Trophoblast cell (in vitro differentiated cells and primary cell): Measurements from ENCODE around the gene FBN3.

Experiments
- DNase-seq, 2 donors: peaks; one replicate each; pipeline ENCODE4 v3.0.0-alpha.2; 2016
- H2AFZ ChIP-seq: 2 replicates; pipeline ENCODE4 v1.6.1; 2013; ENCODE audit warnings: low read length, moderate library complexity, mild to moderate bottlenecking; ENCODE audit not compliant: insufficient read depth, poor library complexity
- H2AK5ac ChIP-seq: 2 replicates; pipeline ENCODE4 v1.6.1; 2013; ENCODE audit warnings: mild to moderate bottlenecking, low read length
- H2BK120ac ChIP-seq: 2 replicates; pipeline ENCODE4 v1.6.1; 2013; ENCODE audit warnings: low read length, mild to moderate bottlenecking, moderate library complexity; ENCODE audit not compliant: insufficient read depth, poor library complexity
- H2BK12ac ChIP-seq: 2 replicates; pipeline ENCODE4 v1.6.1; 2013; ENCODE audit warnings: mild to moderate bottlenecking, low read length, moderate library complexity
- H2BK5ac ChIP-seq: 2 replicates; pipeline ENCODE4 v1.6.1; 2013; ENCODE audit warnings: low read length, low read depth, moderate library complexity, mild to moderate bottlenecking; ENCODE audit not compliant: poor library complexity
- H3K14ac ChIP-seq: 2 replicates; pipeline ENCODE4 v1.6.1; 2013; ENCODE audit warnings: mild to moderate bottlenecking, low read length
- H3K18ac ChIP-seq: 2 replicates; pipeline ENCODE4 v1.6.1; 2013; ENCODE audit warnings: mild to moderate bottlenecking, low read length
- H3K23ac ChIP-seq: 2 replicates; pipeline ENCODE4 v1.6.1; 2013; ENCODE audit warnings: low read length
- H3K27ac ChIP-seq: 2 replicates; pipeline ENCODE4 v1.5.1; 2013; ENCODE audit warnings: low read depth, mild to moderate bottlenecking, inconsistent platforms, low read length, moderate library complexity
- H3K27me3 ChIP-seq: 2 replicates; pipeline ENCODE4 v1.6.1; 2013; ENCODE audit warnings: inconsistent platforms, mild to moderate bottlenecking, low read length, moderate library complexity; ENCODE audit not compliant: insufficient read depth
- H3K36me3 ChIP-seq, 2 experiments: 1 replicate in 1 of 2; 2 replicates in 1 of 2; pipeline ENCODE4 v1.6.1; 2013; ENCODE audit warnings: low read length in 2 of 2, mild to moderate bottlenecking in 2 of 2, moderate library complexity in 1 of 2; ENCODE audit not compliant: insufficient read depth in 2 of 2, control insufficient read depth in 1 of 2
- H3K4ac ChIP-seq: 2 replicates; pipeline ENCODE4 v1.6.1; 2013; ENCODE audit warnings: low read depth, mild to moderate bottlenecking, low read length, moderate library complexity
- H3K4me1 ChIP-seq, 2 experiments: 1 replicate in 1 of 2; 2 replicates in 1 of 2; pipeline ENCODE4 v1.6.1; 2013; ENCODE audit warnings: low read length in 2 of 2, mild to moderate bottlenecking in 2 of 2, moderate library complexity in 1 of 2; ENCODE audit not compliant: insufficient read depth in 2 of 2, control insufficient read depth in 1 of 2
- H3K4me2 ChIP-seq: 2 replicates; pipeline ENCODE4 v1.6.1; 2013; ENCODE audit warnings: inconsistent platforms, mild to moderate bottlenecking, low read length, moderate library complexity
- H3K4me3 ChIP-seq: 2 replicates; pipeline ENCODE4 v1.5.1; 2013; ENCODE audit warnings: mild to moderate bottlenecking, low read depth, low read length, inconsistent platforms
- H3K79me1 ChIP-seq: one replicate; pipeline ENCODE4 v1.6.1; 2013; ENCODE audit warnings: low read length
- H3K79me2 ChIP-seq: 2 replicates; pipeline ENCODE4 v1.6.1; 2013; ENCODE audit warnings: low read length, mild to moderate bottlenecking; ENCODE audit not compliant: control insufficient read depth, insufficient read depth, poor library complexity
- H3K9ac ChIP-seq: 2 replicates; pipeline ENCODE4 v1.6.1; 2013; ENCODE audit warnings: mild to moderate bottlenecking, low read length
- H3K9me3 ChIP-seq: 2 replicates; pipeline ENCODE4 v1.6.1; 2013; ENCODE audit warnings: low read depth, mild to moderate bottlenecking, control low read depth, inconsistent platforms, low read length; ENCODE audit not compliant: insufficient read depth
- H4K12ac ChIP-seq: 2 replicates; pipeline ENCODE4 v1.6.1; 2013; ENCODE audit warnings: low read depth, mild to moderate bottlenecking, low read length, moderate library complexity
- H4K8ac ChIP-seq: 2 replicates; pipeline ENCODE4 v1.6.1; 2013; ENCODE audit warnings: low read depth, mild to moderate bottlenecking, low read length, moderate library complexity
- H4K91ac ChIP-seq: one replicate; pipeline ENCODE4 v1.6.1; 2013; ENCODE audit warnings: low read depth, mild to moderate bottlenecking, low read length, moderate library complexity
- WGBS: extraction: QIAGEN DNeasy Blood & Tissue Kit; methylation state at CpG from one replicate; pipeline ENCODE4 v1.1.7; 2013; ENCODE audit warnings: missing lambda C conversion rate; ENCODE audit not compliant: insufficient read length, insufficient coverage; ENCODE audit errors: extremely low coverage; 5-methylcytosine and 5-hydroxymethylcytosine counted together

The FBN3 gene

DNA sequence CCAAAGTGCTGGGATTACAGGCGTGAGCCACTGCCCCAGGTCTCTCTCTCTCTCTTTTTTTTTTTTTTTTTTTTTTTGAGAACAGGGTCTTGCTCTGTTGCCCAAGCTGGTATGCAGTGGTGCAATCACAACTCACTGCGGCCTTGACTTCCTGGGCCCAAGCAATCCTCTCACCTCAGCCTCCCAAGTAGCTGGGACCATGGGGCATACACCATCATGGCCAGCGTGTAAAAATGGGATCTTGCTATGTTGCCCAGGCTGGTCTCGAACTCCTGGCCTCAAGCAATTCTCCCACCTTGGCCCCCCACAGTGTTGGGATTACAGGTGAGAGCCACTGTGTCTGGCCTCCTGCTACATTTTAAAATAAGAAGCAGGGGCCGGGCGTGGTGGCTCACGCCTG is 19.1 kb upstream of the FBN3 start:
- H2BK12ac ChIP-seq, result no peak overlapping the region
- DNase-seq, result no peak
- H3K4ac ChIP-seq, result no peak overlapping the region
- H4K91ac ChIP-seq, result no peak overlapping the region
- H3K9me3 ChIP-seq, result no peaks in the 10 kb centered on the region
- no peak overlapping the region for H3K18ac ChIP-seq
- H2BK120ac ChIP-seq, result no peak overlapping the region
- no CpG with 5 or more reads among the region's 7 CpGs for WGBS
- H2AFZ ChIP-seq, result no peak overlapping the region
- H3K4me2 ChIP-seq, result no peak overlapping the region
- H4K8ac ChIP-seq, result no peak overlapping the region
- H3K9ac ChIP-seq, result no peak overlapping the region
- no peaks in the 10 kb centered on the region for H3K79me1 ChIP-seq
- no peak overlapping the region for H2BK5ac ChIP-seq
- no peaks in the 10 kb centered on the region for H3K36me3 ChIP-seq
- no peak overlapping the region for H4K12ac ChIP-seq
- peaks cover 2 to 3% of the 10 kb centered on the region in 2 experiments for H3K4me1 ChIP-seq
- no peak overlapping the region for H2AK5ac ChIP-seq
- no peak overlapping the region for H3K4me3 ChIP-seq
- H3K23ac ChIP-seq, result no peak overlapping the region
- no peak overlapping the region for H3K14ac ChIP-seq
- H3K27ac ChIP-seq, result no peak overlapping the region
- no peaks in the 10 kb centered on the region for H3K27me3 ChIP-seq
- no peaks in the 10 kb centered on the region for H3K79me2 ChIP-seq

DNA sequence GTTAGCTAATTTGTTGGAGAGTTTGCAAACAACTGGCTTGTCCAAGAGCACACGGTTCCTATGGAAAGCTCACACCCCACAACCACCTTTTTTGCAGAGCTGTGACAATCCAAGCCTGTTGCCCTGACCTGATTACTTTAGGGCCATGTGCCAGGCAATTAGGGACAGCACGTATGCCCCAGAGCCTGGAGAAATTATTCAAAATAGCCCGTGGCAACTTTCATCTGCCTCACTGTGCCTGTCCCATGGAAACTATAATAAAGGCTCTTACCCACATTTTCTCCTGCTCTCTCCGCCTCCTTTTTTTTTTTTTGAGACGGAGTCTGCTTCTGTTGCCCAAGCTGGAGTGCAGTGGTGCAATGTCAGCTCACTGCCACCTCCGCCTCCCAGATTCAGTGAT is 18.6 kb upstream of the FBN3 start:
- H2BK12ac ChIP-seq, result no peak overlapping the region
- no peaks in the 10 kb centered on the region for H3K79me2 ChIP-seq
- no peak overlapping the region for H3K4me3 ChIP-seq
- no peak overlapping the region for H3K4me2 ChIP-seq
- no peaks in the 10 kb centered on the region for H3K9me3 ChIP-seq
- no peak overlapping the region for H3K23ac ChIP-seq
- H3K79me1 ChIP-seq, result no peaks in the 10 kb centered on the region
- peak in 1 of 2 donors; percentile 31 for DNase-seq
- H2BK120ac ChIP-seq, result no peak overlapping the region
- no peaks in the 10 kb centered on the region for H3K36me3 ChIP-seq
- H4K8ac ChIP-seq, result no peak overlapping the region
- H3K4me1 ChIP-seq, result peaks cover 3% of the 10 kb centered on the region in 2 experiments
- H3K18ac ChIP-seq, result no peak overlapping the region
- H3K14ac ChIP-seq, result no peak overlapping the region
- H2BK5ac ChIP-seq, result no peak overlapping the region
- H4K91ac ChIP-seq, result no peak overlapping the region
- H3K9ac ChIP-seq, result no peak overlapping the region
- WGBS, result no CpG with 5 or more reads among the region's 6 CpGs
- H3K27ac ChIP-seq, result no peak overlapping the region
- no peaks in the 10 kb centered on the region for H3K27me3 ChIP-seq
- no peak overlapping the region for H2AK5ac ChIP-seq
- H4K12ac ChIP-seq, result no peak overlapping the region
- H3K4ac ChIP-seq, result no peak overlapping the region
- no peak overlapping the region for H2AFZ ChIP-seq

DNA sequence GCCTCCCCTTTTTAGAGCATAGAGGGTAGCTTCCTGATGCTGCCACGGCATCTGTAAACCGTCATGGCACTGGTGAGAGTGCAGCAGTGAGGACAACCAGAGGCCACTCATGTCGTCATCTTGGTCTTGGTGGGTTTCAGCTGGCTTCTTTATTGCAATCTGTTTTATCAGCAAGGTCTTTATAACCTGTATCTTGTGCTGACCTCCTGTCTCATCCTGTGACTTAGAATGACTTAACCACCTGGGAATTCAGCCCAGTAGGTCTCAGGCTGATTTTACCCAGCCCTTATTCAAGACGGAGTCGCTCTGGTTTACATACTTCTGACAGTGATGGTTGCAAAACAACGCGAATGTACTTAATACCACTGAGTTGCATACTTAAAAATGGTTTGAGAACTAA is 14.4 kb upstream of the FBN3 start:
- Histone ChIP-seq H4K12ac (no peak overlapping the region), H3K36me3 (no peaks in the 10 kb centered on the region), H3K4me3 (no peak overlapping the region), H3K9me3 (peaks cover 4% of the 10 kb centered on the region), H3K4ac (no peak overlapping the region), H3K4me2 (peak overlapping the region; percentile 23), H2BK120ac (no peak overlapping the region), H3K18ac (no peak overlapping the region), H3K79me1 (no peaks in the 10 kb centered on the region), H2BK12ac (peak overlapping the region; percentile 31), H3K23ac (no peak overlapping the region), H3K9ac (no peak overlapping the region), H2AFZ (no peak overlapping the region), H3K4me1 (peaks cover 3 to 5% of the 10 kb centered on the region in 2 experiments), H4K91ac (no peak overlapping the region), H2BK5ac (no peak overlapping the region), H2AK5ac (no peak overlapping the region), H3K27ac (peak overlapping the region; percentile 34), H3K14ac (no peak overlapping the region), H4K8ac (no peak overlapping the region), H3K27me3 (no peaks in the 10 kb centered on the region), H3K79me2 (no peaks in the 10 kb centered on the region)
- WGBS, result no CpG with 5 or more reads among the region's 7 CpGs
- peak; percentile 59 to 84 for DNase-seq

DNA sequence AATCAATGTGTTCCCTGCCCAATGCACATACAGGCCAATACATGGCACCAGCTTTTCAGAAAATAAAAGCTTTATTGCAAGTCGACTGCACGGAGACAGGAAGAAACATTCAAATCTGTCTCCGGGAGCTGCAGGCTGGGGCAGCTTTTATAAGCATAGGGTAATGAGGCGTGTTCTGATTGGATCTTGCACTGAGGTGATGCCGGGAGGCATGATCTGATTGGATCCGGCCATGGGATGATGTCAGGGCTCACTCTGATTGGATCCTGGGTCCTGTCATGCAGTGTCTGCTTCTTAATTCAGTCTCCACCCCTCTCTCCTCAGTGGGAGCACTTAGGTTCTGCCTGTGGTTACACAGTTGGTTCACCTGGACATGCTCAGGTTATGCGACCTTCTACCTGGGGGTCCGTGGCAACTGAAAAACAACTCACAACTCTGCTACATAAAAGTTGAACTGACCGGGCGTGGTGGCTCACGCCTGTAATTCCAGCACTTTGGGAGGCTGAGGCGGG is 11.8 kb upstream of the FBN3 start:
- no peak overlapping the region for H2BK5ac ChIP-seq
- no CpG with 5 or more reads among the region's 12 CpGs for WGBS

More for the DNA sequence above, 11.8 kb upstream of the FBN3 start:
- DNase-seq, result peak in 1 of 2 donors; percentile 5
- H3K79me2 ChIP-seq, result no peaks in the 10 kb centered on the region
- no peak overlapping the region for H3K27ac ChIP-seq
- H2AK5ac ChIP-seq, result no peak overlapping the region
- no peak overlapping the region for H2AFZ ChIP-seq
- H3K36me3 ChIP-seq, result no peaks in the 10 kb centered on the region
- H3K4me2 ChIP-seq, result no peak overlapping the region
- no peak overlapping the region for H3K18ac ChIP-seq
- H4K12ac ChIP-seq, result no peak overlapping the region
- H3K27me3 ChIP-seq, result no peaks in the 10 kb centered on the region
- no peak overlapping the region for H3K14ac ChIP-seq
- H3K9ac ChIP-seq, result no peak overlapping the region
- H2BK120ac ChIP-seq, result no peak overlapping the region
- H3K4me3 ChIP-seq, result no peak overlapping the region
- no peak overlapping the region for H2BK12ac ChIP-seq
- H3K79me1 ChIP-seq, result no peaks in the 10 kb centered on the region
- no peak overlapping the region for H4K91ac ChIP-seq
- H3K4me1 ChIP-seq, result peaks cover 3 to 5% of the 10 kb centered on the region in 2 experiments
- H3K23ac ChIP-seq, result peak overlapping the region; percentile 97
- H3K9me3 ChIP-seq, result peaks cover 4% of the 10 kb centered on the region
- no peak overlapping the region for H3K4ac ChIP-seq
- no peak overlapping the region for H4K8ac ChIP-seq
